ENCODE results near the gene CLDN5. TPM values are rescaled to one million over a fixed set of nuclear protein-coding genes. Genes with fewer than 3 reads are reported as not detected.

The CLDN5 gene
- polyA plus RNA-seq, 1 donor from 2014 or later = 0.66 TPM

DNA sequence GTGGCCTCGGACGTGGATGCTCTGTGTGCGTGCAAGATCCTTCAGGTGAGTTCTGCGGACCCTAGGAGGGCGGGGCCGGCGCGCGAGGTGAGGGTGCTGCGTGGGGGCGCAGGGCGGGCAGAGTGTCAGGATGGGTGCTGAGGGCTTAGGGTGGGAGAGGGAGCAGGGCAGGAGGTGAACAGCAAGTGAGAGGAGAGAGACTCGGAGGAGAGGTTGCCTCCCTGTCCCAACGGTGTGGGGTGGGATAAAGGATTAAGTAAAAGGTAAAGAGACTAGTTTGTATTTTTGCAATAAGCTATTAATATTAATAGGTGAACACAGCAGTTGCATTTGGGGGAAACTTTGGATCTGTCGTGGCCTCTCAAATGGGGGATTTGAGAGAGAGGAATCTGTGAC is 44.0 kb downstream of the CLDN5 start:
- Histone ChIP-seq H3K4me3 (ENCODE audit: low read length) (peak overlapping the region; percentile 84), H3K27me3 (ENCODE audit: insufficient read depth, low read depth, low read length) (no peaks in the 10 kb centered on the region), H3K36me3 (ENCODE audit: insufficient read depth, low read length) (no peaks in the 10 kb centered on the region), H3K79me2 (replicated peaks; ENCODE audit: insufficient read depth, low read length) (peaks cover 19% of the 10 kb centered on the region), H3K9ac (ENCODE audit: low read length) (no peak overlapping the region), H3K4me2 (ENCODE audit: low read length) (peak overlapping the region; percentile 49), H3K9me2 (ENCODE audit: insufficient read depth, low read length) (no peaks in the 10 kb centered on the region), H3F3A (ENCODE audit: insufficient read depth, low read length, poor library complexity, severe bottlenecking) (no peaks in the 10 kb centered on the region), H3K9me3 (ENCODE audit: low read length) (no peaks in the 10 kb centered on the region), H4K20me1 (ENCODE audit: insufficient read depth) (no peaks in the 10 kb centered on the region), H2AFZ (ENCODE audit: low read depth, low read length) (peak overlapping the region; percentile 29), H3K27ac (ENCODE audit: low read length) (no peak overlapping the region)
- TF ChIP-seq REST (IDR thresholded peaks at IDR 0.05; ENCODE audit: borderline replicate concordance) = no peak
- no peak for TF ChIP-seq EZH2 (IDR thresholded peaks at IDR 0.05; ENCODE audit: borderline replicate concordance, insufficient read depth, low read length, poor library complexity, severe bottlenecking)
- TF ChIP-seq EP300 (conservative IDR thresholded peaks at IDR 0.05; ENCODE audit: poor library complexity, severe bottlenecking) = no peak
- TF ChIP-seq TAF1 (IDR thresholded peaks at IDR 0.05; ENCODE audit: low read depth) = no peak
- TF ChIP-seq POLR2AphosphoS5 (IDR thresholded peaks at IDR 0.05) = no peak
- no peak for TF ChIP-seq MXI1 (conservative IDR thresholded peaks at IDR 0.05; ENCODE audit: poor library complexity, severe bottlenecking)
- no peak for TF ChIP-seq SMC3 (conservative IDR thresholded peaks at IDR 0.05; ENCODE audit: poor library complexity)
- TF ChIP-seq RAD21 (conservative IDR thresholded peaks at IDR 0.05) = no peak
- TF ChIP-seq, protein P1, sequence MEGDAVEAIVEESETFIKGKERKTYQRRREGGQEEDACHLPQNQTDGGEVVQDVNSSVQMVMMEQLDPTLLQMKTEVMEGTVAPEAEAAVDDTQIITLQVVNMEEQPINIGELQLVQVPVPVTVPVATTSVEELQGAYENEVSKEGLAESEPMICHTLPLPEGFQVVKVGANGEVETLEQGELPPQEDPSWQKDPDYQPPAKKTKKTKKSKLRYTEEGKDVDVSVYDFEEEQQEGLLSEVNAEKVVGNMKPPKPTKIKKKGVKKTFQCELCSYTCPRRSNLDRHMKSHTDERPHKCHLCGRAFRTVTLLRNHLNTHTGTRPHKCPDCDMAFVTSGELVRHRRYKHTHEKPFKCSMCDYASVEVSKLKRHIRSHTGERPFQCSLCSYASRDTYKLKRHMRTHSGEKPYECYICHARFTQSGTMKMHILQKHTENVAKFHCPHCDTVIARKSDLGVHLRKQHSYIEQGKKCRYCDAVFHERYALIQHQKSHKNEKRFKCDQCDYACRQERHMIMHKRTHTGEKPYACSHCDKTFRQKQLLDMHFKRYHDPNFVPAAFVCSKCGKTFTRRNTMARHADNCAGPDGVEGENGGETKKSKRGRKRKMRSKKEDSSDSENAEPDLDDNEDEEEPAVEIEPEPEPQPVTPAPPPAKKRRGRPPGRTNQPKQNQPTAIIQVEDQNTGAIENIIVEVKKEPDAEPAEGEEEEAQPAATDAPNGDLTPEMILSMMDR (IDR thresholded peaks at IDR 0.05; ENCODE audit: poor library complexity, severe bottlenecking) = no peak

DNA sequence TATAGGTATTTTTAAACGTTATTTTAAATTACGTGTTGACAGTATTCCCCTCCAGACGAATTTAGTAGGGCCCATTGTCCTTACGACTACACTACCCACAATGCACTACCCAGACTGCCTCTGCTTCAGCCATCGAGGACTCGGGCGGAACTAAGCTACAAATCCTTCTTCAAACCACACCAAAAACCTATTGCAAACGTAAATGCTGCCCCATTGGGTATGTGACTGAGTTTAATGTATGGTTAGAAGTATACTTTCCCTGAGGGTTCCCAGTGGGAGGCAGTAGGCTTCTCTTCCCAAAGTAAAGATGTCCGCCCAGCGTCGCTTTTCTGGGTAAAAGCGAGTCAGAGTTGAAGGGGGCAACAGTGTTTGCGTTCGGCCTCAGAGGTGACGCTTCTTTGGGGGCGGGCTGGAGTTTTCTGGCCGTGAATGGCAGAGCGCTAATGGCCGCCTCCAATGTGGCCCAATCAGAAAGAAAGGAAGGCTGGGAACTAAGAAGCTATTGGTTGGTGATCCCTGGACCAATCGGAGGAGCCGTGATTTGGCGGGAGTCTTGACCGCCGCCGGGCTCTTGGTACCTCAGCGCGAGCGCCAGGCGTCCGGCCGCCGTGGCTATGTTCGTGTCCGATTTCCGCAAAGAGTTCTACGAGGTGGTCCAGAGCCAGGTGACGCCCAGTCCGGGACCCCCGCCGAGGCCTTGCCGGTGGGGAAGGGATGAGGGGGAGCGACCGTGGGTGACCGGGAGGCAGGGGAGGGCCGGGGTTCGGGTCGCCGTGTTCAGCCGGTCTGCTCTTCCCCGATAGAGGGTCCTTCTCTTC is 44.6 kb downstream of the CLDN5 start, which contains the start of gene CDC45:
Gene CDC45, plus strand, starts transcription at position 566 of the 818 bp plus-strand sequence. Its CDS starts 49 bp downstream, at position 615.
- Histone ChIP-seq H3K9ac (ENCODE audit: low read length) (peak within 1 kb of the TSS; percentile 73), H3F3A (ENCODE audit: insufficient read depth, low read length, poor library complexity, severe bottlenecking) (no peaks in the 10 kb centered on the region), H3K36me3 (ENCODE audit: insufficient read depth, low read length) (no peaks in the 10 kb centered on the region), H3K4me2 (ENCODE audit: low read length) (peak within 1 kb of the TSS; percentile 49), H3K4me3 (ENCODE audit: low read length) (peak within 1 kb of the TSS; percentile 84), H3K9me3 (ENCODE audit: low read length) (no peaks in the 10 kb centered on the region), H2AFZ (ENCODE audit: low read depth, low read length) (peak within 1 kb of the TSS; percentile 51), H4K20me1 (ENCODE audit: insufficient read depth) (no peaks in the 10 kb centered on the region), H3K27ac (ENCODE audit: low read length) (peak within 1 kb of the TSS; percentile 82), H3K27me3 (ENCODE audit: insufficient read depth, low read depth, low read length) (no peaks in the 10 kb centered on the region), H3K79me2 (replicated peaks; ENCODE audit: insufficient read depth, low read length) (peaks cover 19% of the 10 kb centered on the region), H3K9me2 (ENCODE audit: insufficient read depth, low read length) (no peaks in the 10 kb centered on the region)
- TF ChIP-seq EZH2 (IDR thresholded peaks at IDR 0.05; ENCODE audit: borderline replicate concordance, insufficient read depth, low read length, poor library complexity, severe bottlenecking) (no peak), REST (IDR thresholded peaks at IDR 0.05; ENCODE audit: borderline replicate concordance) (no peak), POLR2AphosphoS5 (IDR thresholded peaks at IDR 0.05) (peak; percentile 25), TAF1 (IDR thresholded peaks at IDR 0.05; ENCODE audit: low read depth) (no peak), RAD21 (conservative IDR thresholded peaks at IDR 0.05) (no peak), SMC3 (conservative IDR thresholded peaks at IDR 0.05; ENCODE audit: poor library complexity) (no peak), EP300 (conservative IDR thresholded peaks at IDR 0.05; ENCODE audit: poor library complexity, severe bottlenecking) (no peak), MXI1 (conservative IDR thresholded peaks at IDR 0.05; ENCODE audit: poor library complexity, severe bottlenecking) (peak; percentile 98)
- TF ChIP-seq, protein P1 (IDR thresholded peaks at IDR 0.05; ENCODE audit: poor library complexity, severe bottlenecking) = no peak
